Muscle layer of duodenum (tissue), 2 donors: Measurements from ENCODE around the gene SYNRG.

Experiments
- H3K27ac ChIP-seq: one replicate; pipeline ENCODE4 v1.7.0; 2013; ENCODE audit warnings: mild to moderate bottlenecking, low read length
- H3K27me3 ChIP-seq: one replicate; pipeline ENCODE4 v1.7.0; 2013; ENCODE audit warnings: low read depth, mild to moderate bottlenecking, control low read depth, low read length
- H3K36me3 ChIP-seq, 2 donors: one replicate each; pipeline ENCODE4 v1.7.0; 2013; ENCODE audit warnings: low read length in 2 of 2, control low read depth in 1 of 2, mild to moderate bottlenecking in 1 of 2; ENCODE audit not compliant: insufficient read depth in 2 of 2, control insufficient read depth in 1 of 2
- H3K4me1 ChIP-seq, 2 donors: one replicate each; pipeline ENCODE4 v1.7.0; 2013; ENCODE audit warnings: low read length in 2 of 2, mild to moderate bottlenecking in 2 of 2, control low read depth in 1 of 2, moderate library complexity in 1 of 2; ENCODE audit not compliant: insufficient read depth in 2 of 2, control insufficient read depth in 1 of 2
- H3K4me3 ChIP-seq, 2 donors: one replicate each; pipeline ENCODE4 v1.7.0; 2013; ENCODE audit warnings: low read length in 2 of 2, low read depth in 1 of 2, mild to moderate bottlenecking in 1 of 2
- H3K9me3 ChIP-seq, 2 donors: one replicate each; pipeline ENCODE4 v1.7.0; 2013; ENCODE audit warnings: low read length in 2 of 2, control low read depth in 1 of 2, mild to moderate bottlenecking in 1 of 2; ENCODE audit not compliant: control insufficient read depth in 1 of 2
- donor health status: healthy.

The SYNRG gene

GRCh38 chr17:37592291-37592690 lies 16.9 kb downstream of the SYNRG start:
- H3K4me1 ChIP-seq, result no peaks in the 10 kb centered on the region
- H3K9me3 ChIP-seq, result no peaks in the 10 kb centered on the region
- no peak overlapping the region for H3K27ac ChIP-seq
- no peaks in the 10 kb centered on the region for H3K27me3 ChIP-seq
- H3K36me3 ChIP-seq, result peaks cover 30 to 36% of the 10 kb centered on the region in 2 donors
- H3K4me3 ChIP-seq, result no peak overlapping the region

- Histone ChIP-seq H3K4me1 (no peaks in the 10 kb centered on the region), H3K27ac (no peak overlapping the region), H3K9me3 (no peaks in the 10 kb centered on the region), H3K36me3 (peaks cover 29 to 53% of the 10 kb centered on the region in 2 donors), H3K27me3 (no peaks in the 10 kb centered on the region), H3K4me3 (no peak overlapping the region)
Measured at GRCh38 chr17:37585066-37585465, 24.2 kb downstream of the SYNRG start.

- Histone ChIP-seq H3K36me3 (peaks cover 25 to 45% of the 10 kb centered on the region in 2 donors), H3K27ac (no peak overlapping the region), H3K27me3 (no peaks in the 10 kb centered on the region), H3K4me3 (no peak overlapping the region), H3K4me1 (no peaks in the 10 kb centered on the region), H3K9me3 (no peaks in the 10 kb centered on the region)
Measured at GRCh38 chr17:37576281-37576680, 32.9 kb downstream of the SYNRG start.

GRCh38 chr17:37574427-37574826 lies 34.8 kb downstream of the SYNRG start:
- H3K9me3 ChIP-seq, result no peaks in the 10 kb centered on the region
- H3K36me3 ChIP-seq, result peaks cover 35 to 52% of the 10 kb centered on the region in 2 donors
- H3K4me3 ChIP-seq, result no peak overlapping the region
- H3K4me1 ChIP-seq, result no peaks in the 10 kb centered on the region
- no peaks in the 10 kb centered on the region for H3K27me3 ChIP-seq
- no peak overlapping the region for H3K27ac ChIP-seq

GRCh38 chr17:37571674-37572073 lies 37.5 kb downstream of the SYNRG start:
- Histone ChIP-seq H3K4me3 (no peak overlapping the region), H3K9me3 (no peaks in the 10 kb centered on the region), H3K27ac (no peak overlapping the region), H3K27me3 (no peaks in the 10 kb centered on the region), H3K36me3 (peaks cover 45 to 60% of the 10 kb centered on the region in 2 donors), H3K4me1 (no peaks in the 10 kb centered on the region)

GRCh38 chr17:37570527-37571093 lies 38.6 kb downstream of the SYNRG start:
- no peaks in the 10 kb centered on the region for H3K9me3 ChIP-seq
- no peak overlapping the region for H3K4me3 ChIP-seq
- no peak overlapping the region for H3K27ac ChIP-seq
- H3K4me1 ChIP-seq, result no peaks in the 10 kb centered on the region
- no peaks in the 10 kb centered on the region for H3K27me3 ChIP-seq
- H3K36me3 ChIP-seq, result peaks cover 46 to 56% of the 10 kb centered on the region in 2 donors

GRCh38 chr17:37568350-37569053 lies 40.7 kb downstream of the SYNRG start:
- H3K27ac ChIP-seq, result no peak overlapping the region
- no peaks in the 10 kb centered on the region for H3K27me3 ChIP-seq
- no peak overlapping the region for H3K4me3 ChIP-seq
- no peaks in the 10 kb centered on the region for H3K4me1 ChIP-seq
- H3K36me3 ChIP-seq, result peaks cover 42 to 43% of the 10 kb centered on the region in 2 donors
- no peaks in the 10 kb centered on the region for H3K9me3 ChIP-seq

- Histone ChIP-seq H3K9me3 (no peaks in the 10 kb centered on the region), H3K27ac (no peak overlapping the region), H3K4me1 (no peaks in the 10 kb centered on the region), H3K36me3 (peaks cover 41 to 44% of the 10 kb centered on the region in 2 donors), H3K27me3 (no peaks in the 10 kb centered on the region), H3K4me3 (no peak overlapping the region)
Measured at GRCh38 chr17:37567538-37567937, 41.7 kb downstream of the SYNRG start.

- no peaks in the 10 kb centered on the region for H3K9me3 ChIP-seq
- H3K36me3 ChIP-seq, result peaks cover 41 to 48% of the 10 kb centered on the region in 2 donors
- H3K27ac ChIP-seq, result no peak overlapping the region
- H3K4me3 ChIP-seq, result no peak overlapping the region
- H3K4me1 ChIP-seq, result no peaks in the 10 kb centered on the region
- no peaks in the 10 kb centered on the region for H3K27me3 ChIP-seq
Measured at GRCh38 chr17:37567137-37567536, 42.1 kb downstream of the SYNRG start.

- H3K4me3 ChIP-seq, result no peak overlapping the region
- H3K4me1 ChIP-seq, result no peaks in the 10 kb centered on the region
- H3K27me3 ChIP-seq, result no peaks in the 10 kb centered on the region
- no peak overlapping the region for H3K27ac ChIP-seq
- peaks cover 38 to 46% of the 10 kb centered on the region in 2 donors for H3K36me3 ChIP-seq
- H3K9me3 ChIP-seq, result no peaks in the 10 kb centered on the region
Measured at GRCh38 chr17:37564252-37564651, 45.0 kb downstream of the SYNRG start.

GRCh38 chr17:37562016-37562745 lies 47.0 kb downstream of the SYNRG start:
- no peak overlapping the region for H3K4me3 ChIP-seq
- no peak overlapping the region for H3K27ac ChIP-seq
- no peaks in the 10 kb centered on the region for H3K27me3 ChIP-seq
- peaks cover 38 to 51% of the 10 kb centered on the region in 2 donors for H3K36me3 ChIP-seq
- no peaks in the 10 kb centered on the region for H3K4me1 ChIP-seq
- H3K9me3 ChIP-seq, result no peaks in the 10 kb centered on the region
